SH-SY5Y (cell line): ENCODE measurements around the gene GPX4.

ENCODE experiments used
- GATA2 ChIP-seq: IDR thresholded peaks from 2 replicates; pipeline ENCODE4 v1.6.1; 2011; ENCODE audit warnings: mild to moderate bottlenecking, low read depth, low read length
- GATA3 ChIP-seq: IDR thresholded peaks from 2 replicates; pipeline ENCODE4 v1.6.1; 2011; ENCODE audit warnings: low read depth, mild to moderate bottlenecking, low read length, moderate library complexity

GPX4 gene

DNA sequence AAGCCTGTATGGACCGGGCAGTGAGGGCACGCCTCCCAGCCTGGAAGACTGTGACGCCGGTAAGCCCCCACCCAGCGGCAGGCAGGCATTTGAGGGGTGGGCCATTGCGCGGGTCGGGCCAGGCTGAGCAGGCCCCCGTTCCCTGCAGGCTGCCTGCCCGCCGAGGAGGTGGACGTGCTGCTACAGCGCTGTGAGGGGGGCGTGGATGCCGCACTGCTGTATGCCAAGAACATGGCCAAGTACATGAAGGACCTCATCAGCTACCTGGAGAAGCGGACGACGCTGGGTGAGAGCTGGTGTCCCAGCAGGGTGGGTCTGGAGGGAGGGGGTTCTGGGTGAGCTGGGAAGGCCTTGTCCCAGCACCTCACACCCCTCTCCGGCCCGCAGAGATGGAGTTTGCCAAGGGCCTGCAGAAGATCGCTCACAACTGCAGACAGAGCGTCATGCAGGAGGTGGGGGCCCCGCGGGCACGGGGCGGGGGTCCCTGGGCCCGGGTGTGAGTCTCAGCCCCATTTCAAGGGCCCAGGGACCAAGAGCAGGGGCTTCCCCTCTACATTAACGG lies 29.8 kb upstream of the GPX4 start:
- TF ChIP-seq GATA2 (no peak), GATA3 (no peak)

DNA sequence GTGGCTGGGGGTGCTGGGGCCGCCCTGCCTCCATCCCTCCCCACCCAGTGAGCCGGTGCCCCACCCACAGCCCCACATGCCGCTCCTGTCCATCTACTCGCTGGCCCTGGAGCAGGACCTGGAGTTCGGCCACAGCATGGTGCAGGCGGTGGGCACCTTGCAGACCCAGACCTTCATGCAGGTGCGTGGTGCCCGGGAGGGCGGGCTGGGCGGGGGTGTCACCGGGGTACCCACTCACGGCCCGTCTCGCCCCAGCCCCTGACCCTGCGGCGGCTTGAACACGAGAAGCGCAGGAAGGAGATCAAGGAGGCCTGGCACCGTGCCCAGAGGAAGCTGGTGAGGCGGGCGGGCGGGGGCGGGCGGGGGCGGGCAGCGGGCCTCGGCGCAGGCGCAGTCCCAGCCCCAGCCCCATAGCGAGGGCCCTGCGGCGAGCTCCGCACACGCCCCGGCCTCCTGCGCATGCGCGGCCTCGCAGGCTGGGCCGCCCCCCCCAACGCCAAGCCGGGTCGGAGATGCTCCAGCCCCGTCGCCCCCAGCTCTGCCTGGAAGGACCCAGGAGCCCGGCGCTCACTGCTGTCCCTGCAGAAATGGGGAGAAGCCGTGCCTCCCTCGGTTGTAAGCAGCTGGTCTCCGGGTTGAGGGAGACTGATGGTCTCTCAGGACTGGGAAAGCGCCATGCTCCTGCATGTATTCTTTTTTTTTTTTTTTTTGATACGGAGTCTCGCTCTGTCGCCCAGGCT lies 29.1 kb upstream of the GPX4 start:
- TF ChIP-seq GATA2 (no peak), GATA3 (no peak)

DNA sequence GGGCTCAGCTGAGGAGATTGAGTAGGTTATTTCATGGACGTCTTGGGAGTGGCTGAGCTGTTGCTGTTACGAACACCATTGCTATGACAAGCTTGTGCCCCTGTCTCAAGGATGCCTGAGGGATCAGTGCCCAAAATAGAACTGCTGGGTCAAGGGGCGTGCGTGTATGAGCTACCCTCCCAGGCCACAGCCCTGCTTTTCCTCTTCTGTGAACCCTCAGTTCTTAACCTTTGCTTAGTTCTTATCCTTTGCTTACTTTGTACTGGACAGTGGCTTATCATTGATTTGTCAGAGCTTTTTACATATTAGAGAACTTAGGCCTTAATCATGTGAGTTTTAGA lies 27.8 kb upstream of the GPX4 start:
- TF ChIP-seq GATA2, result no peak
- TF ChIP-seq GATA3, result no peak

DNA sequence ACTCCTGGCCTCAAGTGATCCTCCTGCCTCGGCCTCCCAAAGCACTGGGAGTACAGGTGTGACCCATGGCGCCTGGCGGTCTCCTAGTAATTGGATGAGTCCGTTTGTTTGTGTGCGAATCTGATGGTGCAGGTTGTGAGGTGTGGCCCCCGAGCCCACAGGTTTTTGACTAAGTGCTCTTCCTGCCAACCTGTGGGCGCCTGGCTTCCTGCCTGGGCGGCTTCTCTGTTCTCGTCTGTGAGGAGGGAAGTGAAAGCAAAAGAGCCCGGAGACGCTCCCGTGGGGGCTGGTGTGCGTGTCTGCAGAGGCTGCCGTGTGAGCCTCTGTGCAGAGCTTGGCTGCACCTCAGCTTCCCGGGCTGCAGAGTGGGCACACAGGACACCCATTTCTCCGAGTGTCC lies 26.8 kb upstream of the GPX4 start:
- TF ChIP-seq GATA2 (no peak), GATA3 (no peak)

DNA sequence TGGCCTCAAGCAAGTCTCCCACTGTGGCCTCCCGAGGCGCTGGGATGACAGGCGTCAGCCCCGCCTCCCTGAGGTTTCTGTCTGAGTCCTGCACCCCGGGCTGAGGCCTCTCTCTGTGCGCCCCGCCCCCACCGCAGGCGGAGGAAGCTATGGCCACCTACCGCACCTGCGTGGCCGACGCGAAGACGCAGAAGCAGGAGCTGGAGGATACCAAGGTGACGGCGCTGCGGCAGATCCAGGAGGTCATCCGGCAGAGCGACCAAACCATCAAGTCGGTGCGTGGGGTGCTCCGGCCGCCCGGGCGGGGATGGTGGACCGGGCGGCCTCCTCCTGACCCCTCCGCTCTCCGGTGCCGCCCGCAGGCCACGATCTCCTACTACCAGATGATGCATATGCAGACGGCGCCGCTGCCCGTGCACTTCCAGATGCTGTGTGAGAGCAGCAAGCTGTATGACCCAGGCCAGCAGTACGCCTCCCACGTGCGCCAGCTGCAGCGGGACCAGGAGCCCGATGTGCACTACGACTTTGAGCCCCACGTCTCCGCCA lies 24.2 kb upstream of the GPX4 start:
- no peak for TF ChIP-seq GATA2
- TF ChIP-seq GATA3, result no peak

DNA sequence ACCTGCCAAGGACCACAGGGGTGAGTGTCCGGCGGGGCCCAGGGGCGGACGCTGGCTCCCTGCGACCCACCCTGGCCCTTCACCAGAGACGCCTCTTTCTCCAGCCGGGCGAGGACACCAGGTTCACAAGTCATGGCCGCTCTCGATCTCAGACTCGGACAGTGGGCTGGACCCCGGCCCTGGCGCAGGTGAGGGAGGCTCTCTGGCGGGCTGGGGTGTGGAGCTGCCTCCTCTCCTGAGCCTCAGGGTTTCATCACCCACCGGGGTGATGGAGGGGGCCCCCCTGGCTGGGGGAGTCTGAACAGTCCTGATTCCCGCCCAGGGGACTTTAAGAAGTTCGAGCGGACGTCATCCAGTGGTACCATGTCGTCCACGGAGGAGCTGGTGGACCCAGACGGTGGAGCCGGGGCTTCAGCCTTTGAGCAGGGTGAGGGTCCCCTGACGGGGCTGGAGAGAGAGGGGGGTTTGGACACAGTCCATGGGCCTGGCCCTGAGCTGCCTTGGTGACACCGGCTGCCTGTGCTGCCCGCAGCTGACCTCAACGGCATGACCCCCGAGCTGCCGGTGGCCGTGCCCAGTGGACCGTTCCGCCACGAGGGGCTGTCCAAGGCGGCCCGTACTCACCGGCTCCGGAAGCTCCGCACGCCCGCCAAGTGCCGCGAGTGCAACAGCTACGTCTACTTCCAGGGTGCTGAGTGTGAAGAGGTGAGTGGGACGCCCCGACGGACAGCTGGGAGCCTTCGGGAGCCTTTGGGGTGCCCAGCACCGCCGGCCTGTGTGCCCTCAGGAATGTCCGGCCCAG lies 23.2 kb upstream of the GPX4 start:
- TF ChIP-seq GATA2 (no peak), GATA3 (no peak)

DNA sequence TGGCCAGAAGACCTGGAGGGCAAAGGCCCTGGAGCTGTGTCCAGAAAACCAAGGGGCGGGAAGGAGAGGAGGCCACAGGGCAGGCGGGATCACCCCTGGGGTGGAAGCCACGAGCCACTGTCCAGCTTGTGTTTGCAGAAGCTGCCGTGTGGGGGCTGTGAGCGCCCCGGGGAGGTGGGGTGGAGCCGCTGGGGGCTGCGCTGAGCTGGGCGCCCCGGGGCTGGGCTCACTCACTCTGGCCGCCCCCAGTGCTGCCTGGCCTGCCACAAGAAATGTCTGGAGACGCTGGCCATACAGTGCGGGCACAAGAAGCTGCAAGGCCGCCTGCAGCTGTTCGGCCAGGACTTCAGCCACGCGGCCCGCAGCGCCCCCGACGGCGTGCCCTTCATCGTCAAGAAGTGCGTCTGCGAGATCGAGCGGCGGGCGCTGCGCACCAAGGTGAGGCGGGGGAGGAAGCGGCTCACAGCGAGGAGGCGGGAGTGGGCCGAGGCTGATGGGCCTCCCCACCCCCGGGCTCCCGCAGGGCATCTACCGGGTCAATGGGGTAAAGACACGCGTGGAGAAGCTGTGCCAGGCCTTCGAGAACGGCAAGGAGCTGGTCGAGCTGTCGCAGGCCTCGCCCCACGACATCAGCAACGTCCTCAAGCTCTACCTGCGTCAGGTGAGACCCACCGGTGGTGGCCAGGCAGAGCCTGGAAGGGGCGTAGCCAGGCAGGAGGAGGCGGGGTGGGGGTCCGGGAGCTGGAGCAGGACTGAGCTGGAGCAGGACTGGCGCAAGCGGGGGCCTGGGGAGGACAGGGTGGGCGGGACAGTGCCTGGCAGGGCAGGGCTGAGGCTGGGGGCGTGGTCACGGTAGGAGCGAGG lies 22.3 kb upstream of the GPX4 start:
- TF ChIP-seq GATA2 (no peak), GATA3 (no peak)

DNA sequence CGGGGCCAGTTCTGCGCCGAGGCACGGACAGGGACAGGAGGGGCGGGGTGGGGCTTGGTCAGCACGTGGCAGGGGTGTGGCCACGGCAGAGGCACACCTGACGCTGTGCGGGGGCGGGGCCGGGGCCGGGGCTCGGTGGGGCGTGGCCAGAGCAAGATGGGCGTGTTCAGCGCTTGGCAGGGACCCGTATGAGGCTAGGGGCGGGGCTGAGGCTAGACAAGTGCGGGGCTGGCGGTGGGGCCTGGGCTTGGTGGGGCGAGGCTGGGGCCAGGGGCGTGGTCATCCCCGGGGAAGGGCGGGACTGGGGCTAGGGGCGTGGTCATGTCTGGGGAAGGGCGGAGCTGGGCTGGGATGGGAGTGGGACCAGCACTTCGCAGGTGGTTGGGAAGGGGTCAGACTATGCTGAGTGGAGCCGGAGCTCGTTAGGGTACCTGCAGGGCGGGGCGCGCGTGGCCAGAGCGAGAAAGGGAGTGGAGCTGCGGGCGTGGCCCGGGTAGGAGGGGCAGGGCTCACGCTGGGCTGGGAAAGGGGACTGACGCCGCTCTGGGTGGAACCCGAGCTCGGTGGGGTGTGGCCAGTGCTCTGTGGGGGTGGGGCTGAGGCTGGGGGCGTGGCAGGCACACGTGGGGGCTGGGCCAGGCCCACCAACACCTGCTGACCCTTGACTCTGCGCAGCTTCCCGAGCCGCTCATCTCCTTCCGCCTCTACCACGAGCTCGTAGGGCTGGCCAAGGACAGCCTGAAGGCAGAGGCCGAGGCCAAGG lies 21.4 kb upstream of the GPX4 start:
- TF ChIP-seq GATA3 (no peak), GATA2 (no peak)

DNA sequence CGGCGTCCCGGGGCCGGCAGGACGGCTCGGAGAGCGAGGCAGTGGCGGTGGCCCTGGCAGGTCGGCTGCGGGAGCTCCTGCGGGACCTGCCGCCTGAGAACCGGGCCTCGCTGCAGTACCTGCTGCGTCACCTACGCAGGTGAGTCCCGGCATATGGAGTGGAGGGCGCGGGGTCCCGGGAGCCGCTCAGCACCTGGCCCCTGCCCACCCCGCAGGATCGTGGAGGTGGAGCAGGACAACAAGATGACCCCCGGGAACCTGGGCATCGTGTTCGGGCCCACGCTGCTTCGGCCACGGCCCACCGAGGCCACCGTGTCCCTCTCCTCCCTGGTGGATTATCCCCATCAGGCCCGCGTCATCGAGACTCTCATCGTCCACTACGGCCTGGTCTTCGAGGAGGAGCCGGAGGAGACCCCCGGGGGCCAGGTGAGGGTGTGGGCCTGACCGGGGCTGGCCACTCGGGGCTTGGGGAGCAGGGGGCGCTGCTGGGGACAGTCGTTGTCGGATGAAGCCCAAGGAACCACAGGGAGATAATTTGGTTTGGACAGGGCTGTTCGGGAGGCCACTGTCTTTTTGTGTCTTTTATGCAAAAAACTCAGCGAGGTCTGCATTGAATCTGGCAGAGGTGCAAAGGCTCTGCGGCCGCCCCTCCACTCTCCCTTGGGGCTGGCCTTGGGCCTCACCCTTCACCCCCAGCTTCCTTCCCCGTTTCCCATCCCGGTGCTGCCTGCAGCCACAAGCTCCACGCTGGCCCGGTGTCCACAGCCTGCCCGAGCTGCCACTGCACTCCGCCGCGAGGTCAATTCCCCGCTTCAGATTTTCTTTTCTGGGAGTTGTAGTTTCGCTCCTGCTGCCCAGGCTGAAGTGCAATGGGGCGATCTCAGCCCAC lies 20.6 kb upstream of the GPX4 start:
- TF ChIP-seq GATA2 (no peak), GATA3 (no peak)

DNA sequence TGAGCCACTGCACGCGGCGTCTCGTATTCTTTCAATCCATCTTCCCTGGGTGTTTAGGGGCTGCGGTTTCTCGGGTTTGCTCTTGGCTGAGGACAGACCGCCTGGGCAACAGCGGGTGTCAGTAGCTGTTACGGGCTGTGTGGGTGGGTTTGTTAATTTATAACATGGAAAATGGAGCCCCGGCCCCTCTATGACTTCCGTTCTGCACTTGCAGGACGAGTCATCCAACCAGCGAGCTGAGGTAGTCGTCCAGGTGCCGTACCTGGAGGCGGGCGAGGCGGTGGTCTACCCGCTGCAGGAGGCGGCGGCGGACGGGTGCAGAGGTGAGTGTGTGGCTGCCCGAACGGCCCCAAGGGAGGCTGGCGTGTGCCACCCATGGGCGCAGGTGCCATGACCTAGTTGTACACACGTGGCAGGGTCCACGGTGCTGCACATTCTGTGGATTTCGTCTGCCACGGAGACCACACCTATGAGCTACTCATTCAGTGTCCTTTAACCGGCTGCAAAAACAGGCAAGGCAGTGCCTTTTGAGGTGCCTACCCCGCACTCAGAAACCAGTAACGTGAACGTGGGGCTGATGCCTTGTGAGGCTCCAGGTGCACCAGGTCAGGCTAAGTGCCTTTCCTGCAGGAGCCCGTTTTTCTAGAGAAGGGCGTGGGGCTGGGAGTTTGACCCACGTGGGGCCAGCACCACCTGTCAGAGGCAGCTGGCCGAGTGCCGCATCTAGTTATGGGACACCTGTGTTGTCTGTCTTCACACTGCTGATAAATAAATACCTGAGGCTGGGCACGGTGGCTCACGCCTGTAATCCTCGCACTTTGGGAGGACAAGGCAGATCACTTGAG lies 19.5 kb upstream of the GPX4 start:
- no peak for TF ChIP-seq GATA3
- no peak for TF ChIP-seq GATA2

DNA sequence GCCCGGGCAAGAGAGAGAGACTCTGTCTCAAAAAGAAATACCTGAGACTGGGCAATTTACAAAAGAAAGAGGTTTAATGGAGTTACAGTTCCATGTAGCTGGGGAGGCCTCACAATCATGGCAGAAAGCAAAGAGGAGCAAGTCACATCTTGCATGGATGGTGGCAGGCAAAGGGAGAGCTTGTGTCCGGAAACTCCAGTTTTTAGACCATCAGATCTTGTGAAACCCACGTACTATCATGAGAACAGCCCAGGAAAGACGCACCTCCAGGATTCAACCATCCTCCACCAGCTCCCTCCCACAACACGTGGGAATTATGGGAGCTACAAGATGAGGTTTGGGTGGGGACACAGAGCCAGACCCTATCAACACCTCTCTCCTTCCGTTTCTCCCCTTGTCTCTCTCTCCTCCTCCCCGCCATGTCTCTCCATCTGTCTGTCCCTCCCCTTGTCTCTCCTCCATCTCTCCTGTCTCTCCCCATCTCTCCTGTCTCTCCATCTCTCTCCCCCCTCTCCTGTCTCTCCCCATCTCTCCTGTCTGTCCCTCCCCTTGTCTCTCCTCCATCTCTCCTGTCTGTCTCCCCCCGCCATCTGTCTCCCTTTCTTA lies 18.6 kb upstream of the GPX4 start:
- TF ChIP-seq GATA2, result no peak
- TF ChIP-seq GATA3, result no peak
